ENCODE measurements around the gene LY6G6D. TPM values are rescaled to one million over a fixed set of nuclear protein-coding genes. Genes with fewer than 3 reads are reported as not detected.

LY6G6D gene
- total RNA-seq, 4 donors from 2014 or later = not detected

- no peak overlapping the region for H3K4me3 ChIP-seq
- no peaks in the 10 kb centered on the region for H3K9me3 ChIP-seq
- ATAC-seq (no peak), DNase-seq (no peak)
- H3K27ac ChIP-seq = no peak overlapping the region
- TF ChIP-seq CTCF (IDR thresholded peaks at IDR 0.05 in 4 of 5, conservative IDR thresholded peaks at IDR 0.05 in 1 of 5) (no peak), POLR2A (IDR thresholded peaks at IDR 0.05) (no peak)
- intact Hi-C loops (cut with DNase I; ENCODE audit: low total_unique reads) (no loop called here), in situ Hi-C loops (cut with MboI; ENCODE audit: low sequenced_read_pairs in 4 of 4) (no loop called here)
- no peaks in the 10 kb centered on the region for H3K36me3 ChIP-seq
- no peaks in the 10 kb centered on the region for H3K27me3 ChIP-seq
- H3K4me1 ChIP-seq = no peaks in the 10 kb centered on the region
Observed at GRCh38 chr6:31752739-31753319, 37.7 kb downstream of the LY6G6D start.

GRCh38 chr6:31758281-31758680, 43.1 kb downstream of the LY6G6D start:
- no peak for TF ChIP-seq POLR2A (IDR thresholded peaks at IDR 0.05)
- no peak for TF ChIP-seq CTCF (IDR thresholded peaks at IDR 0.05 in 4 of 5, conservative IDR thresholded peaks at IDR 0.05 in 1 of 5)
- Histone ChIP-seq H3K4me1 (no peaks in the 10 kb centered on the region), H3K27ac (no peak overlapping the region), H3K36me3 (no peaks in the 10 kb centered on the region), H3K27me3 (no peaks in the 10 kb centered on the region), H3K4me3 (no peak overlapping the region), H3K9me3 (no peaks in the 10 kb centered on the region)
- in situ Hi-C loops (cut with MboI; ENCODE audit: low sequenced_read_pairs in 4 of 4) (no loop called here), intact Hi-C loops (cut with DNase I; ENCODE audit: low total_unique reads) (no loop called here)
- DNase-seq = no peak
- no peak for ATAC-seq

- DNase-seq = no peak
- intact Hi-C loops (cut with DNase I; ENCODE audit: low total_unique reads) = no loop called here
- no peak overlapping the region for H3K27ac ChIP-seq
- H3K27me3 ChIP-seq = no peaks in the 10 kb centered on the region
- TF ChIP-seq CTCF (IDR thresholded peaks at IDR 0.05 in 4 of 5, conservative IDR thresholded peaks at IDR 0.05 in 1 of 5) = no peak
- TF ChIP-seq POLR2A (IDR thresholded peaks at IDR 0.05) = no peak
- no peaks in the 10 kb centered on the region for H3K9me3 ChIP-seq
- H3K4me3 ChIP-seq = no peak overlapping the region
- H3K4me1 ChIP-seq = no peaks in the 10 kb centered on the region
- ATAC-seq = no peak
- in situ Hi-C loops (cut with MboI; ENCODE audit: low sequenced_read_pairs in 4 of 4) = no loop called here
- H3K36me3 ChIP-seq = no peaks in the 10 kb centered on the region
Observed at GRCh38 chr6:31760790-31761189, 45.6 kb downstream of the LY6G6D start.

GRCh38 chr6:31761343-31761742, 46.2 kb downstream of the LY6G6D start:
- no peaks in the 10 kb centered on the region for H3K27me3 ChIP-seq
- intact Hi-C loops (cut with DNase I; ENCODE audit: low total_unique reads) = no loop called here
- DNase-seq (no peak), ATAC-seq (no peak)
- no peak overlapping the region for H3K27ac ChIP-seq
- in situ Hi-C loops (cut with MboI; ENCODE audit: low sequenced_read_pairs in 4 of 4) = no loop called here
- H3K36me3 ChIP-seq = no peaks in the 10 kb centered on the region
- H3K4me1 ChIP-seq = no peaks in the 10 kb centered on the region
- no peak overlapping the region for H3K4me3 ChIP-seq
- H3K9me3 ChIP-seq = no peaks in the 10 kb centered on the region
- no peak for TF ChIP-seq POLR2A (IDR thresholded peaks at IDR 0.05)
- TF ChIP-seq CTCF (IDR thresholded peaks at IDR 0.05 in 4 of 5, conservative IDR thresholded peaks at IDR 0.05 in 1 of 5) = no peak

GRCh38 chr6:31762356-31762755, 47.2 kb downstream of the LY6G6D start, which contains the start of gene SAPCD1:
SAPCD1 (plus strand) TSS chr6:31762656; CDS start chr6:31763055, 399 bp downstream.
- H3K36me3 ChIP-seq = no peaks in the 10 kb centered on the region
- H3K4me1 ChIP-seq = no peaks in the 10 kb centered on the region
- DNase-seq (no peak), ATAC-seq (no peak)
- H3K4me3 ChIP-seq = no peak within 1 kb of the TSS
- no peak within 1 kb of the TSS for H3K27ac ChIP-seq
- no peaks in the 10 kb centered on the region for H3K27me3 ChIP-seq
- in situ Hi-C loops (cut with MboI; ENCODE audit: low sequenced_read_pairs in 4 of 4) (no loop called here), intact Hi-C loops (cut with DNase I; ENCODE audit: low total_unique reads) (no loop called here)
- TF ChIP-seq POLR2A (IDR thresholded peaks at IDR 0.05) = no peak
- TF ChIP-seq CTCF (IDR thresholded peaks at IDR 0.05 in 4 of 5, conservative IDR thresholded peaks at IDR 0.05 in 1 of 5) = no peak
- no peaks in the 10 kb centered on the region for H3K9me3 ChIP-seq

Data from gastrocnemius medialis (tissue), 4 donors.